ENCODE results near the gene DGKI.

DNA sequence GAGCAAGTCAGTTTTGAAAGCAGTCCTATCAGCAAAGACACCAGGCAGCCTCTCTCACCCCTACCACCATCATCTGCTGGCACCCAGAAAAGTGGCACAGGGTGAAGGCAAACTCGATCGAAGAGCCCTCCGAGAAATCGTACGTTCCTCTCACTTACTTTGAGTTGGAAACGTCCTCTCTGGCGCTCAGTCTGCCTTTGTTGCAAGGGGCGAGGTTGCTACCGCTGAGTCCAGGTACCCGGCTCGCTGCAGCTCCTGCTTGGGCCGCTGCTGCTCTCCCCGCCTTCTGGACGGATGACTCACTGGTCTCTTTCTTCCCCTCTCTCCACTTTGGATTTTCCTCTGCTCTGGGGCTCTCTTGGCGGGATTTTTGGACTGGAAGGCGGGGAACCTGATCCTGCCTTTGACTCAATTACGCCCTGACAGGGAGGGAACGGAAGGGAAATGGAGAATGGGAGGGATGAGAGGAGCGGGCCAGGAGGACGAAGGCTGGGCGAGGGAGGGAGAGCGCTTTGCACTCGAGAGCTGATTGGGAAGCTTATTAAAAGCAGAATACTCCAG lies 503.4 kb downstream of the DGKI start, which contains the start of gene PTN:
- TF ChIP-seq CTCF (IDR thresholded peaks at IDR 0.05) (no peak), POLR2A (IDR thresholded peaks at IDR 0.05) (no peak)
